T-helper 9 cell (primary cell): ENCODE results near the gene BLMH.
"Not testable (repeated sequence)": the region's sequence is repeated elsewhere in the genome, so short reads cannot be mapped to it uniquely, and the experiment has no call there.

Experiments used
- DNase-seq: peaks from one replicate; pipeline ENCODE4 v3.0.0-alpha.2; 2020

Gene BLMH

GRCh38 chr17:30225112-30225511, 66.6 kb downstream of the BLMH start:
- no peak for DNase-seq

- no peak for DNase-seq
These were observed 67.3 kb downstream of the BLMH start for GRCh38 chr17:30224419-30224960.

GRCh38 chr17:30222721-30223175, 69.0 kb downstream of the BLMH start:
- no peak for DNase-seq

- no peak for DNase-seq
These were observed 69.5 kb downstream of the BLMH start for GRCh38 chr17:30222251-30222650.

- DNase-seq = no peak
These were observed 70.4 kb downstream of the BLMH start for GRCh38 chr17:30221346-30221745.

- no peak for DNase-seq
These were observed 71.3 kb downstream of the BLMH start for GRCh38 chr17:30220414-30220813.

GRCh38 chr17:30219833-30220232, 71.9 kb downstream of the BLMH start:
- DNase-seq = no peak

GRCh38 chr17:30219315-30219714, 72.4 kb downstream of the BLMH start:
- no peak for DNase-seq

GRCh38 chr17:30218799-30219198, 72.9 kb downstream of the BLMH start:
- DNase-seq = no peak

GRCh38 chr17:30217746-30218245, 73.9 kb downstream of the BLMH start:
- DNase-seq = no peak

- no peak for DNase-seq
These were observed 74.7 kb downstream of the BLMH start for GRCh38 chr17:30217054-30217453.

GRCh38 chr17:30212750-30213149, 79.0 kb downstream of the BLMH start:
- DNase-seq = no peak

- no peak for DNase-seq
These were observed 80.4 kb downstream of the BLMH start for GRCh38 chr17:30211371-30211770.

- no peak for DNase-seq
These were observed 80.8 kb downstream of the BLMH start for GRCh38 chr17:30210901-30211300.

- DNase-seq = no peak
These were observed 81.4 kb downstream of the BLMH start for GRCh38 chr17:30210366-30210765.

GRCh38 chr17:30209930-30210329, 81.8 kb downstream of the BLMH start:
- no peak for DNase-seq

GRCh38 chr17:30208214-30208613, 83.5 kb downstream of the BLMH start:
- no peak for DNase-seq

- DNase-seq = no peak
These were observed 84.1 kb downstream of the BLMH start for GRCh38 chr17:30207655-30208054.

GRCh38 chr17:30203471-30203981, 88.2 kb downstream of the BLMH start:
- no peak for DNase-seq

- DNase-seq = not testable (repeated sequence)
These were observed 91.1 kb downstream of the BLMH start for GRCh38 chr17:30200656-30201055.

GRCh38 chr17:30200106-30200505, 91.6 kb downstream of the BLMH start:
- no peak for DNase-seq

GRCh38 chr17:30199600-30199999, 92.1 kb downstream of the BLMH start:
- DNase-seq = no peak
